ENCODE data around the gene ADM2. TPM values are rescaled to one million over a fixed set of nuclear protein-coding genes. Genes with fewer than 3 reads are reported as not detected.

ADM2 gene
- total RNA-seq, 3 donors from 2014 or later = 0.95 to 3.9 (median 1.4) TPM

DNA sequence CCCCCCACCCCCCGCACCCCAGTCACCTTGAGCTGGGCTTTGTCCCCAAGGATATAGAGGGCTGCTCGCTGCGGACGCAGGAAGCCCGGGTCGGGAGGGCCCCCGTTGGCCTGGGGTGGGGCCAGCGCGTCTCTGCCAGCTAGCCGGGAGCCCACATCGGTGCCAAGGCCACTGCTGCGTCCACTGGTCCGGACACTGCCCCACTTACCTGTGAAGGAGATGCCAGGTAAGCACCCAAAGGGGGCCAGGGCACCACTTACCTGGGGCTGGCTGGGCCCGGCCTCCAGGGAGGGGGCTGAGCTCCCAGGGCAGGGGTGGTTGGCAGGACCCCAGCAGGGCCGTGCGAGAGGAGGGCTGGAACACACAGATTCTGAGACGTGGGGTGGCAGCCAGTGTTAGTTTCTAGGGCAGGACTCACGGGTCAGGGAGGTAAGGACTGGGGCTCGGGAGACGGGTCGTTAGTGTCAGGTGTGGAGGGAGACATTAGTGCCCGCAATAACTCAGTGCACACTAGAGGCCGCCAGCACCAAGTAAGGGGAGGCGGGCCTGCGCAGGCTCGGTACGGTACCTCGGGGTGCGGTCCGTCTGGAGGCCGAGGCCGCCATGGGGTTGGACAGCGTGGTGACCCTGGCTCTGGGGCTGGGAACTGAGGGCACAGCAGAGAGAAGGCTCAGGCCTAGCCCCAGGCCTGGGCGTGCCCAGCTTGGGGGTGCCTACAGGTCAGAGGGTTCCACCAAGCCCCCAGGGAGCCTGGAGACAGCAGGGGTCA lies 24.7 kb upstream of the ADM2 start:
- no peak for DNase-seq
- TF ChIP-seq, protein P1, sequence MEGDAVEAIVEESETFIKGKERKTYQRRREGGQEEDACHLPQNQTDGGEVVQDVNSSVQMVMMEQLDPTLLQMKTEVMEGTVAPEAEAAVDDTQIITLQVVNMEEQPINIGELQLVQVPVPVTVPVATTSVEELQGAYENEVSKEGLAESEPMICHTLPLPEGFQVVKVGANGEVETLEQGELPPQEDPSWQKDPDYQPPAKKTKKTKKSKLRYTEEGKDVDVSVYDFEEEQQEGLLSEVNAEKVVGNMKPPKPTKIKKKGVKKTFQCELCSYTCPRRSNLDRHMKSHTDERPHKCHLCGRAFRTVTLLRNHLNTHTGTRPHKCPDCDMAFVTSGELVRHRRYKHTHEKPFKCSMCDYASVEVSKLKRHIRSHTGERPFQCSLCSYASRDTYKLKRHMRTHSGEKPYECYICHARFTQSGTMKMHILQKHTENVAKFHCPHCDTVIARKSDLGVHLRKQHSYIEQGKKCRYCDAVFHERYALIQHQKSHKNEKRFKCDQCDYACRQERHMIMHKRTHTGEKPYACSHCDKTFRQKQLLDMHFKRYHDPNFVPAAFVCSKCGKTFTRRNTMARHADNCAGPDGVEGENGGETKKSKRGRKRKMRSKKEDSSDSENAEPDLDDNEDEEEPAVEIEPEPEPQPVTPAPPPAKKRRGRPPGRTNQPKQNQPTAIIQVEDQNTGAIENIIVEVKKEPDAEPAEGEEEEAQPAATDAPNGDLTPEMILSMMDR (IDR thresholded peaks at IDR 0.05) = no peak
- peaks cover 6% of the 10 kb centered on the region for H3K36me3 ChIP-seq (ENCODE audit: low read depth)
- H3K4me1 ChIP-seq (ENCODE audit: low read depth) = peaks cover 4% of the 10 kb centered on the region
- ATAC-seq = peak; percentile 28
- intact Hi-C loops (cut with DNase I, micrococcal nuclease) = no loop called here
- no peaks in the 10 kb centered on the region for H3K9me3 ChIP-seq
- no peak overlapping the region for H3K4me3 ChIP-seq

DNA sequence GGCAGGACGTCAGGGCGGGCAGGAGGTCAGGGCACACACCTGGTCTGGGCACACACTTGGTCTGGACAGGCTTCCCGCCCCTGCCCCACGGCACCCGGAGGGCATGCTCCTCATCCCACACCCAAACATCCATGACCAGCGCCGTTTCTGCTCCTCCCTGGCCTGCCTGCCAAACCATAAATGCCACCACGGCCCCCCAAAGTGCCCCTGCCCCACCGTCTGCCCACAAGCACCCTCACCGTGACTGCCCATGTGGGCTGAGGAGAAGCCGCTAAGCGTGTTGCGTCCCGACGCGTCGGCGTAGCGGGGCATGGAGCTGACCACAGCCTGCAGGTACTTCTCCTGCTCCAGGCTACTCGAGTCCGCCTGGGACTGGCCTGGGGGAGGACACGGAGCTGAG lies 22.3 kb upstream of the ADM2 start:
- TF ChIP-seq, protein P1 (IDR thresholded peaks at IDR 0.05) = no peak
- H3K4me1 ChIP-seq (ENCODE audit: low read depth) = peaks cover 4% of the 10 kb centered on the region
- DNase-seq = no peak
- no peak overlapping the region for H3K4me3 ChIP-seq
- no peak for ATAC-seq
- peaks cover 17% of the 10 kb centered on the region for H3K36me3 ChIP-seq (ENCODE audit: low read depth)
- intact Hi-C loops (cut with DNase I, micrococcal nuclease) = no loop called here
- H3K9me3 ChIP-seq = no peaks in the 10 kb centered on the region

DNA sequence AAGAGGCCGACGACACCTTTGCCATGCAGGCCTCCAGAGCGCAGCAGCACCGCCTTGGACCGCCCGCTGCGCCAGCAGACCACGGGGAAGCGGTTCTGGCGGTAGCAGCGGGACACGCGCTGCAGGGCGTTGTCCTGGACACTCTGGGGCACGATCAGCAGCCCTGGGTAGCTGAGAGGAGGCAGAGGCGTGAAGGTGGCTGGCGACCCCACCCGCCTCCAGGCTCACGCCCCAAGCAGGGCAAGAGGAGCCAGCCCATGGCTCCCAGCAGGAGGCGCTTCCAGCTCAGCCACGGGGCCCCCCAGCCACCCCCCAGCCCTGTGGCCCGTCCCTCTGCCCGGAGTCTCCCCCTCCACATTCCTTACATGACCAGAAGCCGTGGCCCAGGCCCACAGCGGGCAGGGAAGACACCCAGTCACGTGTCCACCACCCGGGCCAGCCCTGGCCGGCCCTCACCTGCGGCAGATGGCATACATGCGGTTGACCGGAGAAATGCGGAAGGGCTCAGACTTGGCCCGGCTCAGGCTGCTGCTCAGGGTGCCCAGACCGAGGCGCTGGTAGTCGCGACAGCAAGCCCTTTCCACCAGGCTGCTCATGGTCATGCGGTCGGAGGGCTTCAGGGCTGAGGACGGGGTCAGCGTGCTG lies 21.7 kb upstream of the ADM2 start:
- DNase-seq (no peak), ATAC-seq (peak; percentile 11)
- peaks cover 4% of the 10 kb centered on the region for H3K4me1 ChIP-seq (ENCODE audit: low read depth)
- TF ChIP-seq, protein P1 (IDR thresholded peaks at IDR 0.05) = no peak
- no peaks in the 10 kb centered on the region for H3K9me3 ChIP-seq
- peaks cover 22% of the 10 kb centered on the region for H3K36me3 ChIP-seq (ENCODE audit: low read depth)
- intact Hi-C loops (cut with DNase I, micrococcal nuclease) = no loop called here
- no peak overlapping the region for H3K4me3 ChIP-seq

DNA sequence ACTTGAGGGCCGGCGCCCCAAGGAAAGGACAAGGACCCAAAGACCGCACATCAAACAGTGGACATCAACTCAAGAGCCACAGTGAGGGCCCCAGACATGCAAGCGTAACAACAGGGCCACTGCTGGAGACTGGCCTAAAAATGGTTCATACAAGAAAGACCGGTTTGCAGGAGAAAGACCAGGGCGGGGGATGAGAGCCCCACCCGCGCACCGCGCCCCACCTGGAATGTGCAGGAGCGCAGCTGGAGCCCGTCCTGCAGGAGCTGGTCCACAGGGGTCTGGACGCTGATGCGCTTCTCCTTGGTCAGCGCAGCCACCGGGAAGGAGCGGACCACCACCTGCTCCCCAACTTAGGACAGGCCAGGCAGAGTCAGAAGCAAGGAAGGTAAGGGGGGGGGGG lies 20.4 kb upstream of the ADM2 start:
- H3K4me3 ChIP-seq = no peak overlapping the region
- intact Hi-C loops (cut with DNase I, micrococcal nuclease) = no loop called here
- peaks cover 4% of the 10 kb centered on the region for H3K4me1 ChIP-seq (ENCODE audit: low read depth)
- no peaks in the 10 kb centered on the region for H3K9me3 ChIP-seq
- peak in 2 of 3 donors; percentile 47 to 60 for DNase-seq
- peak; percentile 59 for ATAC-seq
- TF ChIP-seq, protein P1 (IDR thresholded peaks at IDR 0.05) = no peak
- peaks cover 21% of the 10 kb centered on the region for H3K36me3 ChIP-seq (ENCODE audit: low read depth)

DNA sequence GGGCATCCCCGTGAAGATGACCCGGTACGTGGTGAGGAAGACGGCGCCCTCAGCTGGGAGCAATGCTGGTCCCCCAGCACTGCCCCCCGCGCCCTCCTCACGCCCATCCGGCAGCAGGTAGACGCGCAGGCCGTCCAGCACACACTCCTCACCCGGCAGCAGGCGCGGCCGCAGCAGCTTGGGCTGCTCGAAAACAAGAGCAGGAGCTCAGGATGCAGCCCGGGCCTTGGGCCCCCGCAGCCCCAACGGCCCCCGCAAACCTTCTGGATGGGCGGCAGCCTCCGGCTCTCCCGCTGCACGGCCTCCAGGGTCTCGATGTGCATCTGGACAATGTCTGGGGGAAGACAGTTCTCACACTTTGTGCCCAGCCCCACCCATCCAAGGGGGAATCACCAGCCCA lies 19.8 kb upstream of the ADM2 start:
- intact Hi-C loops (cut with DNase I, micrococcal nuclease) = no loop called here
- Histone ChIP-seq H3K9me3 (no peaks in the 10 kb centered on the region), H3K4me1 (ENCODE audit: low read depth) (peaks cover 4% of the 10 kb centered on the region), H3K36me3 (ENCODE audit: low read depth) (peaks cover 22% of the 10 kb centered on the region), H3K4me3 (no peak overlapping the region)
- no peak for DNase-seq
- TF ChIP-seq, protein P1 (IDR thresholded peaks at IDR 0.05) = no peak
- no peak for ATAC-seq

Data from mucosa of descending colon (tissue), 3 donors.